GM18502 (cell line): Measurements from ENCODE around the gene PPP2R2C.

ENCODE experiments used
- ATAC-seq: cut with Tn5 transposase; IDR thresholded peaks from one replicate; pipeline ENCODE4 v1.9.1; 2021; ENCODE audit warnings: mild to moderate bottlenecking; ENCODE audit not compliant: unreplicated experiment, poor library complexity

Gene PPP2R2C

GRCh38 chr4:6277935-6278800, 194.2 kb downstream of the PPP2R2C start:
- no peak for ATAC-seq

- no peak for ATAC-seq
Observed at GRCh38 chr4:6277139-6277802, 195.1 kb downstream of the PPP2R2C start.

GRCh38 chr4:6275898-6276806, 196.3 kb downstream of the PPP2R2C start:
- ATAC-seq: no peak

- no peak for ATAC-seq
Observed at GRCh38 chr4:6275351-6275750, 197.1 kb downstream of the PPP2R2C start.

- ATAC-seq: no peak
Observed at GRCh38 chr4:6273661-6273990, 198.8 kb downstream of the PPP2R2C start.

GRCh38 chr4:6272863-6273660, 199.4 kb downstream of the PPP2R2C start:
- ATAC-seq: no peak

- no peak for ATAC-seq
Observed at GRCh38 chr4:6271701-6272465, 200.5 kb downstream of the PPP2R2C start.

- no peak for ATAC-seq
Observed at GRCh38 chr4:6271206-6271605, 201.2 kb downstream of the PPP2R2C start.

GRCh38 chr4:6270636-6271121, 201.7 kb downstream of the PPP2R2C start:
- no peak for ATAC-seq
